Anterior cingulate cortex (tissue), 58 donors: ENCODE measurements around the gene AVEN.

Experiments
- DNase-seq, 58 donors: peaks; one replicate each; lab custom pipeline; 2025; lab: John Stamatoyannopoulos, UW

AVEN gene

GRCh38 chr15:33934396-33934795 is 104.6 kb downstream of the AVEN start:
- DNase-seq = no peak

- no peak for DNase-seq
Measured at GRCh38 chr15:33932734-33933133, 106.3 kb downstream of the AVEN start.

GRCh38 chr15:33926260-33926659 is 112.7 kb downstream of the AVEN start:
- no peak for DNase-seq

GRCh38 chr15:33923446-33923845 is 115.6 kb downstream of the AVEN start:
- DNase-seq = no peak

GRCh38 chr15:33915571-33916407 is 123.2 kb downstream of the AVEN start:
- no peak for DNase-seq

- DNase-seq = no peak
Measured at GRCh38 chr15:33913459-33913858, 125.5 kb downstream of the AVEN start.

- DNase-seq = no peak
Measured at GRCh38 chr15:33912326-33912725, 126.7 kb downstream of the AVEN start.

- DNase-seq = no peak
Measured at GRCh38 chr15:33910741-33911140, 128.3 kb downstream of the AVEN start.

GRCh38 chr15:33908406-33908805 is 130.6 kb downstream of the AVEN start:
- no peak for DNase-seq

- DNase-seq = no peak
Measured at GRCh38 chr15:33907326-33907725, 131.7 kb downstream of the AVEN start.

- no peak for DNase-seq
Measured at GRCh38 chr15:33903661-33904060, 135.3 kb downstream of the AVEN start.

GRCh38 chr15:33902043-33902442 is 137.0 kb downstream of the AVEN start:
- DNase-seq = no peak

GRCh38 chr15:33894193-33894592 is 144.8 kb downstream of the AVEN start:
- no peak for DNase-seq

GRCh38 chr15:33888176-33888575 is 150.8 kb downstream of the AVEN start:
- no peak for DNase-seq

- no peak for DNase-seq
Measured at GRCh38 chr15:33882921-33883320, 156.1 kb downstream of the AVEN start.

- DNase-seq = no peak
Measured at GRCh38 chr15:33874156-33874555, 164.8 kb downstream of the AVEN start.

- DNase-seq = no peak
Measured at GRCh38 chr15:33872416-33873106, 166.4 kb downstream of the AVEN start.

GRCh38 chr15:33871980-33872379 is 167.0 kb downstream of the AVEN start:
- DNase-seq = no peak

GRCh38 chr15:33866101-33866737 is 172.8 kb downstream of the AVEN start:
- no peak for DNase-seq

- no peak for DNase-seq
Measured at GRCh38 chr15:33865416-33865815, 173.6 kb downstream of the AVEN start.

- peak in 1 of 58 donors; percentile 17 for DNase-seq
Measured at GRCh38 chr15:33864360-33865075, 174.5 kb downstream of the AVEN start.
